Activated effector memory CD4-positive, alpha-beta T cell treated with Interleukin-2 at 50 U/mL for 16 hours (primary cell): Measurements from ENCODE around the gene DCTN3.

Experiments used
- DNase-seq: peaks from one replicate; pipeline ENCODE4 v3.0.0-alpha.2; 2020

Gene DCTN3

GRCh38 chr9:34588671-34589635 lies 31.3 kb downstream of the DCTN3 start:
- no peak for DNase-seq

DNA sequence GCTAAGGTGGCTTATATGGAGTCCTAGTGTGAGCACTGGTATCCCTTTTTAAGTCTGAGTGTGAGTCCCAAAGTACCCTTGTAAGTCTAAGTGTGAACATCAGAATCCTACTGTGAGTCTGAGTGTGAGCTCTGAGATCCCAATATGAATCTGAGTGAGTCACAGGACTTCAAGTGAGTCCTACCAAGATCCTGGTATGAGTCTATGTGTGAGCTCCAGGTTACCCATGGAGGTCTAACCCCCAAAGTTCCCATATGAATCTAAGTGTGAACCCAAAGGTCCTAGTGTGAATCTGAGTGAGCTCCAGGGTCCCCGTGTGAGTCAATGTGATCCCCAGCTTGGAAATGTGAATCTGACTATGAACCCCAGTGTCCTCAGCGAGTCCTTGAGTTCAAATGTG lies 33.0 kb downstream of the DCTN3 start:
- DNase-seq: no peak

DNA sequence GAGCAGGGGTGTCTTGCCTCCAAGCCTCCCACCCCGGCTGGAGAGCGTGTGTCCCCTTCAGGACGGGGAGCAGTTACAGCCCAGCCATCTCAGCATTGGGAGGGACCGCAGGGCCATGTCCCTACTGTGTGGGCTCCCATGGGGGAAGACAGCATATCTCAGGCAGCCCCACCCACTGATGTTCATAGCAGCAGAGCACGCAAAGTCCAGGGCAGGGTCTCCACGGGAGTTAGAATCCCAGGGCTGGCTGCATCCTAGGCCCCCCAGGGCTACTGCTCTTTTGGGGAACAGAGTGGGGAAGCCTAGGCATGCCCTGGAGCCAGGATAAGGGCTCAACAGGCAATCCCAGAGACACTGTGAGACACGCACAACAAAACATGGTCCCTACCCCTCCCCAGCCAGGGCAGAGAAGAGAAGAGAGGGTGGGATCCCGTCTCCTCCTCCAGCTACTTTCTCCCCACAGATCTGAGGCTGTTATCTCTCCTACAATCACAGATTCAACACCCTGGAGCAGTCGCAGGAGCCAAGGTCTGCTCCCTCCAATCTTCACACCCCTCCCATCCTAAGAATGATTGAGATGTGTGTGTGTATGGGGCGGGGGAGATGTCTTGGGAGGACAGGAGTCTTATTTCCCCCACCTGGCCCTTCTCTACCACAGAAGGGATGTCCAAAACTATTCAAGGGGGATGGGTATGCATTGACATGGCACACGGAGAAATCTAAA lies 34.2 kb downstream of the DCTN3 start:
- no peak for DNase-seq

DNA sequence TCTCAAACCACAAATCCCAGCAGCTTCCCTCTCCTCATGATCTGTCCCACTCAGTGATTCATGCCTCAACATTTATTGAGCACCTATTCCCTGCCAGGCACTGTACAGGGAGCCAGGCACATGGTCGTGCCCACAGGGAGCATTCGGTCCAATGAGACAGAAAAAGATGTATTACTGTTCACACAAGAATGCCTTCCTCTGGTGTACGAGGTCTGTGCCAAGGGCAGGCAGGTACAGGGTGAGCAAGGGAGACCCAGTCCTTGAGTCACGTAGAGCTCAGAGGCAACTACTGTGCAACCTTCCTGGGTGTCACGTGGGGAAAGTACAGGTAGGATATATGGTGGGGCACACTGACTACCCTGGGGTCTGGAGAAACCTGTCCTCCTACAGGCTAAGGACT lies 35.3 kb downstream of the DCTN3 start:
- DNase-seq: no peak

GRCh38 chr9:34582787-34583186 lies 37.5 kb downstream of the DCTN3 start:
- DNase-seq: no peak

DNA sequence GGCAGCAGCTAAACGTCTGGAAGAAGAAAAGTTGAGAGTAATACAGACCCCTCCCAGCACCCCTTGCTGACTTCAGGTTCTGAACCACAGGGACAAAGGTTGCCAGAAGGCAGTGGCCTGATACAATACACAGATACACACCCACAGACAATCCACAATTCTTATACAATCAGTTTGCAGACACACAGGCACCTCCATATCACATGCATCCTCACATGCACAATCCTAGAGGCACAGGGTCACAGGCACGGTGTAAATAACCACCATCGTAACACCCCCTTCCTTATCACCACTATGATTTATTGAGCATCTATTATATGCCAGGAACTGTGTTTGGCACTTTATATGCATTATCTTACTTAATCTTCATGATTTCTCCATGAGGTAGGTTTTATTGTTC lies 39.0 kb downstream of the DCTN3 start:
- DNase-seq: no peak

DNA sequence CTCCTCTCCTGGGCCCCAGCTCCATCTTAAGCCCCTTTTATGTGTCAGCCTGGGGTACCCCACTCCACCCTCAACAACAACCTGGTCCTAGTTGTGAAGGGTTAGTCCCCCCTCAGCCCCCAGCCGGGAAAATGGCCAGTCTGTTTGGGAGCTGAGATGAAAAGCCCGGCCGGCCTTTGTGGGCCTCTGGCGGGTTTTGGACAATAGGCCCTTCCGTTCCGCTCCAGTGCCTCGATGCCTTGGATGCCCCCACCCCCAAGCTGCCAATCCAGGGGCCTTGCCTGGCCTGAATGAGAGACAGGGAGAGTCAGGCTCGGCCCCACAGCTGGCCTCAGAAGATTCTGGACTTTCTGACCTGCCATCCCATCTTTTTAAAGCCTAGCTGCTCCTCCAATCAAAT lies 39.9 kb downstream of the DCTN3 start:
- DNase-seq: no peak

- DNase-seq: no peak
Observed at GRCh38 chr9:34579808-34580163, 40.5 kb downstream of the DCTN3 start.

DNA sequence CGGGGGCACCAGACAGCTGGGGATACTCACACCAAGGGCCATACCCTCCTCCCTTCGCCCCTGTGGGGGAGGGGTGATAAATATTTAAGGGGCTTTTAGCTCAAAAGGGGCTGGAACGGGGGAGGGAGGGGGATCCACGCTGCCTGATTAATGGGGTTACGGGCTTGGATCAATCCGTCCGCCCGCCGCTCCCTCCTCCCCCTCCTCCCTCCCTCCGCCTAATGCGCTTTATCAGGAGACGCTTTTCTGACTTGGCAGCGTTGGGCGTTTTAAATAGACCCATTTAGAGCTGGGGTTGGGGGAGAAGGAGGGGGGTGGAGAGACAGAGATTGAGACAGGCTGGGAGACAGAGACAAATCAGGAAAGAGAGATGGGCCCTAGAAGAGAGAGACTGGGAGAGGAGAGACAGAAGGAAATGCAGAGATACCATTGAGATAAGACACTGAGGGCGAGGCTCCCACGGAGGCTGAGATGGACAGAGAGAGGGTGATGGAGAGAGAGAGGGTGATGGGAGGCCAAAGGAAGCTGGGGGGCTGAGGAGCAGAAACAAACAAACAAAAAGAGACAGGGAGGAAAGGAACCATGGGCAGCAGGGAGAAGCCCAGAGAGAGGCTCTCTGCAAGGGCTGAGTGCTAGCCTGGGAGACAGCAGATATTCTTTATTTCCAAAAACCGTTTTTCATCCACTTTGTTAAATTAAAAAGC lies 41.0 kb downstream of the DCTN3 start:
- DNase-seq: no peak

- DNase-seq: no peak
Observed at GRCh38 chr9:34578241-34579103, 41.8 kb downstream of the DCTN3 start.

GRCh38 chr9:34577400-34578240 lies 42.7 kb downstream of the DCTN3 start:
- DNase-seq: no peak

DNA sequence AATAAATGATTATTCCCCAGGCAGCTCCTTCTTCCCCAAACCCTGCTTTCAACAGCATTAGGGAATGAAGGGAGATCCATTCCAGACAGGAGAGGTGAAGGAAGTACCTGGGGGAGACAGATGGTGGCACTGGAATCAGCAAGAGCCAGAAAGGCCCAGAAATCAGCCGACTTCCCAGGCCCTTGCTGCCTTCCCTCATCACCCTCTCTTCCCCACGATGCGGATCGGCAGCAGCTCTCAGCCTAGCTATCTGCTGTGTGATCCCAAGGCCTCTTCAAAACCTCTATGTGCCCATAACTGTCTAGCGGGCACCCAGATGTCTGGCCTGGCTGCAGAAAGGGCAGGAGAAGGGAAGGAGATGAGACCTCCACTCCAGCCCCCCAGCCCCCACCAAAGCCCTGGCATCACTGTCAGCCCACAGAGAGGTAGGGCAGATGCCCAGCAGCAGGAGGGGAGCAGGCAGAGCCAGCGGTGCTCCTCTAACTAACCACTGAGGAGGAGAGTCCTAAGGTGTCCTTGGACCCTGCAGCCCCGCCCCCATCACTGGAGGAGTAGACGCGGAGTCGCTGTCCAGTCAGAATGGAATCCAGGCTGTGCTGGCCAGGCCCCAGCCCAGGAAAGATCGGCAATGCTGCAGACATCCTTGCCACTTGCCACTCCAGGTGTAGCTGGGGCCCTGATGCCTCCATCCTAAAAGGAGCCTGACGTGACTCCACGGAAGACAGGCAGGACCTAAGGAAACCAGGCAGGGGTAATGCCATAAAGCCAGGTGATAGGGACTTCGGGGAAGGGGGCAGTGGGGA lies 43.5 kb downstream of the DCTN3 start:
- DNase-seq: no peak

DNA sequence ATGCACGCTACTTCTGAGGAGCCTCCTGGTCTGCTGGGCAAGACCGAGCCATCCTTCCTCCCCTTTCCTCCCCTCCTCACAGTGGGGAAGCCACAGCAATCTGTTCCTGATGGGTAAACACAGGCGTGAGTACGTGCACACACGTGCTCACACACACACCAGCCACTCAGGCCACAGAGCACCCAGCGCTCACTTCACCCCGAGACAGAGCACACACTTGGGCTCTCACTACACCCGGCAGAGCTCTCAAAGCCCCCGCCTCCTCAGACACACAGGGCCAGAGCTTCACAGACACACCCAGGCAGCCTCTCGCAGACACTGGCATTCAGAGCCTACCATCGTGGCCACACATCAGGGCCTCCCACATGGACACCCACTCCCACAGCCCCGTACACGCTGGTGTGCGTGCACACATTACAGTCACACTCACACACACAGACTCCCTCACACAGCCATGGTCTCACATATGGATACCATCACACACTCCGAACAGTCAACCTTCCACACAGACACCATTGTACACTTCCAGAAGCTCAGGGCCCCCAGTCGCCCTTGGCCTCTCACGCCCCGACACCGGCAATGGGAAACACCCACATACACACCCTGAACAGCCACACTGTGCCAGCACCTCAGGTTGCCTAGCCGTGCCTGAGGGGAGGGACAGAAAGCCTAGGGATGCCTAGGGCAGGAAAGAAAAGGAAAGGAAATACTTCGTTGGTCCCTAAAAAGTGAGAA lies 44.3 kb downstream of the DCTN3 start:
- DNase-seq: no peak

DNA sequence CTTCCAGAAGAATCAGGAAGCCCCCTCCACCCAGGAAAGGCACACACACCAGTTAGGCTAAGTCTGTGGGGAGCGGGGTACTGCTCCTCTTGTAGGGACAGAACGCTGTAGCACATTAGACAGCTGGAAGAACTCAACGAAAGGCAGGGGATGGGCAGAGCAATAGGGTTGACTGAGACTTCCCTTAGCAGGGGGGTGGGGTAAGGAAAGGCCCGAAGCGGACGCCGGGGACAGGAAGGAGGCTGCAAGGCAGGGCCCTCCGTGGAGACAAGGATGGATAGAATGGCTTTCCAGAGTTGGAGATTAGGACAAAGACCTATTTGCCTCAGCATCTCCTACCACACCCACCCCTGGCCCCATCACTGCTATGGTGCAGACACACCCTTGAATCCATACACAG lies 45.1 kb downstream of the DCTN3 start:
- no peak for DNase-seq

- no peak for DNase-seq
Observed at GRCh38 chr9:34574571-34574970, 45.7 kb downstream of the DCTN3 start.

DNA sequence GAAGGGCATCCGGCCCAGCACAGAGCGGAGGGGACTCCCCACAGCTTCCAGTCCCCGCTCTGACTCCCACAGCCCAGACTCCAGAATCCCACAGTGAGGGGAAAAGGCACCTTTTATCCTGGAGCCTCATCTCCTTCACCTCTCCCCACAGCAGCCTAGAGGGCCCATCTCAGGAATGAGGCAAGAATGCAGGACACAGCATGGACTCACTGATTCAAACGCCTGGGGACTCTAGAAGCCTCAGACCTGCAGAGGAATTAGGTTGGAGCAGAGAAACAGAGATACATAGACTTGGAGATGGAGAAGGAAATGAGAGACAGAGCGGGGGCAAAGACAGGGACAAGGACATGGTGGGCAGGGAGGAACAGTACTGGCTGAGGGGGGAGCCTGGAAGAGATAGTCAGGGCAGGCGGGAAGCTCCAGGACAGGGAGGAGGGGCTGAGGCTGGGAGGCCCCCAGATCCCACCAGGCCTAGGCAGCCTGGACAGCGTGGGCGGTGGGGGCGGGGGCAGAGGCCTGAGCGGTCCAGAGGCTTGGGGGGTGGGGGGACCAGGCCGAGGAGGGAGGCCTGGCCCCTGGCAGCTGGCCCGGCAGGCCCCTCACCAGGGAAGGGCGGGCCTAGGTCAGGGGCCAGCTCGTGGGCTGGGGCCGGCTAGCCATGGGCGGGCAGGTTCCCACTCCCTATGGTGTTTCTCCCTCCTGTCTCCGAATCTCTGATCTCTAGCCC lies 46.5 kb downstream of the DCTN3 start:
- no peak for DNase-seq

- DNase-seq: no peak
Observed at GRCh38 chr9:34572628-34573027, 47.7 kb downstream of the DCTN3 start.

GRCh38 chr9:34572092-34572491 lies 48.2 kb downstream of the DCTN3 start:
- DNase-seq: no peak

DNA sequence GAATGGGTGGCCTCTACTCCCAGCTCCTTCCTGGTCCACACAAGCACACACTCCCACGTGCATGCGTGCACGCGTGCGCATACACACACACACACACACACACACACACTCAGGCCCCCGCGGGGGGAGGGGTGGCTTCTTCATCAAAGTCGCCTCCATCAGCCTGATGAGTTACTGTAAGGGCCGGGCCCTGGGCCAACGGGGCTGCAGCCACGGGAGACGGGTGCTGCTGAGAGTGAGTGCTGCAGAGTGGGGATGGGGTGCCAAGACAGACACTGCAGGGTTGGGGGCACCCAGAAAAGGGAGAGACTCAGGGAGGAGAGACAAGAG lies 48.8 kb downstream of the DCTN3 start:
- DNase-seq: no peak
